HEK293 (cell line): Measurements from ENCODE around the gene RHBDD1.

Source experiments
- CTCF ChIP-seq: fragments of 450-650 bp; formaldehyde crosslinking; IDR thresholded peaks from 2 replicates; pipeline ENCODE4 v1.5.1; 2016; ENCODE audit warnings: missing biosample characterization, missing genetic modification characterization
- HOXC10 ChIP-seq: sonication (generic); formaldehyde crosslinking; IDR thresholded peaks from 2 replicates; pipeline ENCODE4 v1.8.1; 2023; ENCODE audit warnings: mild to moderate bottlenecking, missing genetic modification reagents
- HOXD13 ChIP-seq: sonication (generic); formaldehyde crosslinking; IDR thresholded peaks from 2 replicates; pipeline ENCODE4 v1.8.0; 2022; ENCODE audit warnings: missing genetic modification reagents, borderline replicate concordance
- KLF16 ChIP-seq: fragments of 450-650 bp; formaldehyde crosslinking; IDR thresholded peaks from 2 replicates; pipeline ENCODE4 v1.5.1; 2017; ENCODE audit warnings: missing biosample characterization, missing genetic modification characterization
- PRDM1 ChIP-seq: fragments of 450-650 bp; formaldehyde crosslinking; IDR thresholded peaks from 2 replicates; pipeline ENCODE4; 2016; ENCODE audit warnings: missing biosample characterization, missing genetic modification characterization
- SP3 ChIP-seq: fragments of 450-650 bp; formaldehyde crosslinking; IDR thresholded peaks from 2 replicates; pipeline ENCODE4 v1.5.1; 2016; ENCODE audit warnings: missing biosample characterization, missing genetic modification characterization
- SP7 ChIP-seq: fragments of 450-650 bp; formaldehyde crosslinking; IDR thresholded peaks from 2 replicates; pipeline ENCODE4 v1.5.1; 2016; ENCODE audit warnings: missing biosample characterization, missing genetic modification characterization
- TCF7L2 ChIP-seq: IDR thresholded peaks from 2 replicates; pipeline ENCODE4 v1.6.1; 2011; ENCODE audit warnings: low read depth, mild to moderate bottlenecking, inconsistent platforms, low read length, moderate library complexity, borderline replicate concordance
- YY1 ChIP-seq: fragments of 450-650 bp; formaldehyde crosslinking; IDR thresholded peaks from 2 replicates; pipeline ENCODE4 v1.5.1; 2018; ENCODE audit warnings: missing biosample characterization, missing genetic modification characterization
- ZBTB11 ChIP-seq: fragments of 450-650 bp; formaldehyde crosslinking; conservative IDR thresholded peaks from 2 replicates; pipeline ENCODE4 v1.5.1; 2016; ENCODE audit warnings: low read depth, missing biosample characterization, missing genetic modification characterization
- ZBTB26 ChIP-seq: fragments of 450-650 bp; formaldehyde crosslinking; optimal IDR thresholded peaks from 2 replicates; pipeline ENCODE3; 2016; ENCODE audit warnings: missing biosample characterization, mild to moderate bottlenecking, missing genetic modification characterization
- ZBTB7A ChIP-seq: fragments of 450-650 bp; formaldehyde crosslinking; IDR thresholded peaks from 2 replicates; pipeline ENCODE4 v1.5.1; 2016; ENCODE audit warnings: low read depth, missing biosample characterization, missing genetic modification characterization
- ZFP3 ChIP-seq: fragments of 450-650 bp; formaldehyde crosslinking; IDR thresholded peaks from 2 replicates; pipeline ENCODE4 v1.5.1; 2016; ENCODE audit warnings: low read depth, missing biosample characterization, missing genetic modification characterization
- ZFP41 ChIP-seq: fragments of 450-650 bp; formaldehyde crosslinking; IDR thresholded peaks from 2 replicates; pipeline ENCODE4 v1.5.1; 2016; ENCODE audit warnings: missing biosample characterization, missing genetic modification characterization, borderline replicate concordance
- ZNF133 ChIP-seq: fragments of 450-650 bp; formaldehyde crosslinking; IDR thresholded peaks from 2 replicates; pipeline ENCODE4 v1.5.1; 2016; ENCODE audit warnings: missing biosample characterization, missing genetic modification characterization
- ZNF140 ChIP-seq: fragments of 450-650 bp; formaldehyde crosslinking; IDR thresholded peaks from 2 replicates; pipeline ENCODE4 v1.5.1; 2016; ENCODE audit warnings: missing biosample characterization, missing genetic modification characterization
- ZNF174 ChIP-seq: fragments of 450-650 bp; formaldehyde crosslinking; IDR thresholded peaks from 2 replicates; pipeline ENCODE4 v1.5.0; 2017; ENCODE audit warnings: missing biosample characterization, mild to moderate bottlenecking, missing genetic modification characterization
- ZNF202 ChIP-seq: fragments of 450-650 bp; formaldehyde crosslinking; IDR thresholded peaks from 2 replicates; pipeline ENCODE4 v1.5.1; 2016; ENCODE audit warnings: missing biosample characterization, missing genetic modification characterization, borderline replicate concordance
- ZNF211 ChIP-seq: fragments of 450-650 bp; formaldehyde crosslinking; IDR thresholded peaks from 2 replicates; pipeline ENCODE4 v1.5.1; 2016; ENCODE audit warnings: low read depth, missing biosample characterization, missing genetic modification characterization
- ZNF335 ChIP-seq: fragments of 450-650 bp; formaldehyde crosslinking; conservative IDR thresholded peaks from 2 replicates; pipeline ENCODE4 v1.5.1; 2016; ENCODE audit warnings: missing biosample characterization, missing genetic modification characterization
- ZNF341 ChIP-seq: fragments of 450-650 bp; formaldehyde crosslinking; IDR thresholded peaks from 2 replicates; pipeline ENCODE4; 2016; ENCODE audit warnings: low read depth, missing biosample characterization, missing genetic modification characterization
- ZNF48 ChIP-seq: fragments of 450-650 bp; formaldehyde crosslinking; IDR thresholded peaks from 2 replicates; pipeline ENCODE4 v1.5.1; 2016; ENCODE audit warnings: missing biosample characterization, missing genetic modification characterization
- ZNF513 ChIP-seq: fragments of 450-650 bp; IDR thresholded peaks from 2 replicates; pipeline ENCODE4 v1.5.1; 2018; ENCODE audit warnings: missing biosample characterization, missing genetic modification characterization
- ZNF514 ChIP-seq: fragments of 450-650 bp; formaldehyde crosslinking; IDR thresholded peaks from 2 replicates; pipeline ENCODE4 v1.5.1; 2016; ENCODE audit warnings: missing biosample characterization, missing genetic modification characterization
- ZNF529 ChIP-seq: fragments of 450-650 bp; formaldehyde crosslinking; IDR thresholded peaks from 2 replicates; pipeline ENCODE4 v1.5.1; 2017; ENCODE audit warnings: missing genetic modification characterization, missing biosample characterization; ENCODE audit not compliant: insufficient replicate concordance
- ZNF530 ChIP-seq: fragments of 450-650 bp; formaldehyde crosslinking; IDR thresholded peaks from 2 replicates; pipeline ENCODE4 v1.5.1; 2016; ENCODE audit warnings: low read depth, missing biosample characterization, missing genetic modification characterization
- ZNF549 ChIP-seq: fragments of 450-650 bp; IDR thresholded peaks from 2 replicates; pipeline ENCODE4 v1.5.1; 2018; ENCODE audit warnings: missing biosample characterization, missing genetic modification characterization, mild to moderate bottlenecking, inconsistent platforms, moderate library complexity
- ZNF624 ChIP-seq: fragments of 450-650 bp; formaldehyde crosslinking; IDR thresholded peaks from 2 replicates; pipeline ENCODE4 v1.5.1; 2017; ENCODE audit warnings: missing biosample characterization, missing genetic modification characterization
- ZNF701 ChIP-seq: fragments of 450-650 bp; formaldehyde crosslinking; IDR thresholded peaks from 2 replicates; pipeline ENCODE4 v1.5.1; 2016; ENCODE audit warnings: missing biosample characterization, missing genetic modification characterization
- ZNF704 ChIP-seq: fragments of 450-650 bp; formaldehyde crosslinking; IDR thresholded peaks from 2 replicates; pipeline ENCODE4 v1.5.1; 2016; ENCODE audit warnings: missing biosample characterization, missing genetic modification characterization
- ZNF776 ChIP-seq: fragments of 450-650 bp; formaldehyde crosslinking; IDR thresholded peaks from 2 replicates; pipeline ENCODE4 v1.5.0; 2017; ENCODE audit warnings: missing biosample characterization, missing genetic modification characterization, borderline replicate concordance
- ZNF785 ChIP-seq: fragments of 450-650 bp; formaldehyde crosslinking; IDR thresholded peaks from 2 replicates; pipeline ENCODE4 v1.5.1; 2016; ENCODE audit warnings: missing biosample characterization, missing genetic modification characterization
- ZSCAN16 ChIP-seq: fragments of 450-650 bp; formaldehyde crosslinking; IDR thresholded peaks from 2 replicates; pipeline ENCODE4 v1.5.1; 2016; ENCODE audit warnings: missing biosample characterization, missing genetic modification characterization

The RHBDD1 gene

GRCh38 chr2:226799211-226799975, 36.5 kb upstream of the RHBDD1 start, which contains the start of gene IRS1 (continued):
- no peak for TF ChIP-seq HOXD13 (CRISPR knock-in tag)
- no peak for TF ChIP-seq ZNF48 (tag by site-specific recombination)
- TF ChIP-seq ZNF341 (tag by site-specific recombination), result peak; percentile 96
- TF ChIP-seq ZNF335, result peak; percentile 39
- no peak for TF ChIP-seq ZNF514
- TF ChIP-seq PRDM1 (tag by site-specific recombination), result no peak
- no peak for TF ChIP-seq HOXC10 (CRISPR knock-in tag)
- TF ChIP-seq ZNF513 (tag by site-specific recombination), result peak; percentile 51; the same call in 1 of the 2 replicates
- TF ChIP-seq YY1 (tag by site-specific recombination), result no peak
- TF ChIP-seq CTCF (tag by site-specific recombination), result peak; percentile 70
- TF ChIP-seq ZBTB11 (tag by site-specific recombination), result no peak
- no peak for TF ChIP-seq ZNF202 (tag by site-specific recombination)
- TF ChIP-seq ZNF624, result no peak
- no peak for TF ChIP-seq ZFP41 (tag by site-specific recombination)
- TF ChIP-seq ZFP3, result no peak
- TF ChIP-seq ZNF211, result no peak
- no peak for TF ChIP-seq ZNF785 (tag by site-specific recombination)
- no peak for TF ChIP-seq ZNF529 (tag by site-specific recombination)
- TF ChIP-seq ZBTB26 (tag by site-specific recombination), result peak; percentile 63
- TF ChIP-seq ZNF140, result no peak
- peak; percentile 30 for TF ChIP-seq SP7
- TF ChIP-seq ZNF776, result no peak
- TF ChIP-seq ZNF549, result no peak
- TF ChIP-seq ZNF704 (tag by site-specific recombination), result no peak
- no peak for TF ChIP-seq ZNF133 (tag by site-specific recombination)
- TF ChIP-seq KLF16 (tag by site-specific recombination), result 0 out of 2 replicates have a peak, but pooled peaks have one; percentile 20
- peak; percentile 25; the same call in 1 of the 2 replicates for TF ChIP-seq SP3 (tag by site-specific recombination)
- TF ChIP-seq TCF7L2, result no peak
- no peak for TF ChIP-seq ZNF530 (tag by site-specific recombination)
- no peak for TF ChIP-seq ZNF701 (tag by site-specific recombination)
- 0 out of 2 replicates have a peak, but pooled peaks have one; percentile 20 for TF ChIP-seq ZBTB7A (tag by site-specific recombination)
- TF ChIP-seq ZSCAN16 (tag by site-specific recombination), result no peak
- no peak for TF ChIP-seq ZNF174 (tag by site-specific recombination)
